SJSA1 (cell line): Measurements from ENCODE around the gene E2F3. TPM values are rescaled to one million over a fixed set of nuclear protein-coding genes. Genes with fewer than 3 reads are reported as not detected.

ENCODE experiments used
- DNase-seq, 2 experiments: peaks; one replicate each; pipeline ENCODE4 v3.0.0-alpha.2; 2015 to 2020; ENCODE audit warnings: low spot score in 2 of 2, low read depth in 1 of 2
- H3K27ac ChIP-seq: fragments of 250-450 bp; sonication (Bioruptor Pico); 2 replicates; pipeline ENCODE4 v1.5.1; 2020; ENCODE audit warnings: mild to moderate bottlenecking, moderate library complexity
- H3K27me3 ChIP-seq: fragments of 250-450 bp; sonication (Bioruptor Pico); replicated peaks from 2 replicates; pipeline ENCODE4 v1.5.1; 2020; ENCODE audit warnings: mild to moderate bottlenecking, moderate library complexity
- H3K36me3 ChIP-seq: fragments of 250-450 bp; sonication (Bioruptor Pico); 2 replicates; pipeline ENCODE4 v1.5.1; 2020; ENCODE audit warnings: mild to moderate bottlenecking
- H3K4me1 ChIP-seq: fragments of 250-450 bp; sonication (Bioruptor Pico); replicated peaks from 2 replicates; pipeline ENCODE4 v1.6.1; 2021; ENCODE audit warnings: mild to moderate bottlenecking
- H3K4me3 ChIP-seq: fragments of 250-450 bp; sonication (Bioruptor Pico); 2 replicates; pipeline ENCODE4 v1.5.1; 2020; ENCODE audit warnings: mild to moderate bottlenecking
- H3K9me3 ChIP-seq: fragments of 250-450 bp; sonication (Bioruptor Pico); replicated peaks from 2 replicates; pipeline ENCODE4 v1.5.1; 2020; ENCODE audit warnings: mild to moderate bottlenecking
- total RNA-seq: library from RNA; depleted of rRNA; stranded (reverse); fragments of >200 nt; shearing (Covaris generic); gene quantifications from 2 replicates; pipeline ENCODE4 v1.2.3, GENCODE V29; 2014; rRNA removed

Gene E2F3
- total RNA-seq = 7.5 and 11.1 TPM in 2 replicates

DNA sequence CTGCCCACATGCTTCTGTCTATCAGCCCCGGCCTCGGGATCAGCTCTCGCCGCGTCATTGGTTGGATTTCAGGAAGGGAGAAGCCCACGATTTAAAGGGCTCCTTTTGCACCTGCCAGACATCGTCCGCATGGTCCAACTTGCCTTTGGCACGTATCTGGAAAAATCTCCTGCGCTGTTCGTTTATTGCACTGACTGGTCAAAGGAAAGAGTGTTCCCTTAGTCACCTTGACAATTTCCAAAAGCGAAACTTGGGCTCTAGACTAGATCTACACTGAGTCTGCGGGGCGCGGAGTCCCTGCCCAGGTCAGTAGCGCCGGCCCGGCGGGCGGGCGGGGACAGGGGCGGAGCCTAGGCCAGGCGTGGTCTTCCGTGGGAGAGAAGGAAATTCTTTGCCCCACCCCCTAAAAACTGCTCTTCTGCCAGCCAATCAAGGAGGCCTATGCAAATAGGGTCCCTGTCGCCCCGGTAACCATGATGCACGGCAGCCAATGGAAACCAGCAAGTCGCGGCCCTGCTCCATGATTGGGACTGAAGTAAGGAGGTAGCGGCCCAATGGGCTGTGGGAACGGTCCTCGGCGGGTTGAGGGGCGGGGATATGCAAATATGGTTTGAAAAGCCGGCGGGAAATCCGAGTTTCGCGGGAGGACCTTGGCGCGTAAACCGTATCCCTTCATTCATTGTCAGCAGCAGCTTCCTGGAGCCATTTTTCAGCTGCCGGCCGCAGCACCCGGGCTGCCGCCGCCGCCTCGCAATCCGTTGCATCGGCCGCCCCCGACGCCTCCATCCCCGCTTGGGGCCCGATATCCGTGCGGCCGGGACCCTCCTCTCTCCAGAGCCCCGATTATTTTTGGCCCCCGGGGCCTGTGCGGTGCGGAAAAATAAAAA lies at the start of gene E2F3:
Gene E2F3, plus strand, starts transcription at position 675 of the 887 bp plus-strand sequence. CDS start 354 bp downstream, outside the sequence.
- Histone ChIP-seq H3K4me1 (no peaks in the 10 kb centered on the region), H3K36me3 (peaks cover 18% of the 10 kb centered on the region), H3K9me3 (no peaks in the 10 kb centered on the region), H3K4me3 (peak within 1 kb of the TSS; percentile 84), H3K27me3 (no peaks in the 10 kb centered on the region), H3K27ac (peak within 1 kb of the TSS; percentile 95)
- DNase-seq = peak; percentile 99 to 100

DNA sequence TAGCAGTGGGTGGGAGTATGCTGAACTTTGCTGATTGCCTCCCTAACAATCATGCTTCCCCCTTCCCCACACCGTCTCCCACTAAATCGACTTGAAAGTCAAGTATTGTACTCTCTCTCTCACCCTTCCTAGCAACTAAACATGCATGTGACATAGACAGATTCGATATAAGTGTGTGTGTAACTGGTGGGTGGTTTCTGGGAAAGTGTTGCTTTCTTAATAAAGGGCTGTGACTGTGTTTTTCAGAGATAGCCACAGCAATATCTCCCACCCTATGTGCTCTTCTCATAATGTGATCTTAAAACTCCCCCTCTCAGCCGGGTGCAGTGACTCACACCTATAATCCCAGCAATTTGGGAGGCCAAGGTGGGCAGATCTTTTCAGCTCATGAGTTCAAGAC lies 49.3 kb upstream of the E2F3 start:
- no peak overlapping the region for H3K27ac ChIP-seq
- DNase-seq = no peak
- H3K9me3 ChIP-seq = no peaks in the 10 kb centered on the region; the same call in 1 of the 2 replicates
- H3K27me3 ChIP-seq = no peaks in the 10 kb centered on the region
- H3K4me1 ChIP-seq = no peaks in the 10 kb centered on the region
- no peaks in the 10 kb centered on the region for H3K36me3 ChIP-seq
- H3K4me3 ChIP-seq = no peak overlapping the region

DNA sequence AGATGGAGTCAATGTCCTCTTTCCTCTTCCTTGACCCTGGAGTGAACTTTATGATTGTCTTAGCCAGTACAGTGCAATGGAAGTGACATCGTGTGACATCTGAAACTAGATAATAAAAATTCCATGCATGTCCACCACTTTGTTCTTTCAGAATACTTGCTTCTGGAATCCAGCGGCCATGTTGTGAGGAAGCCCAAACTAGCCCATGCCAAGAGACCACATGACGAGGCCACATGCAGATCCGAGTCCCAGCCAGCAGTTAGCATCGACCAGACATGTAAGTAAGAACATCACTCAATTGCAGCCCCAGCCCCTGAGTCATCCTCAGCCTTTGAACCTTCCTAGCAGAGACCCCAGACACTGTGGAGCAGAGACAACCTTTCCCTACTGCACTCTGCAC lies 48.5 kb upstream of the E2F3 start:
- no peak for DNase-seq
- no peaks in the 10 kb centered on the region for H3K4me1 ChIP-seq
- H3K4me3 ChIP-seq = no peak overlapping the region
- no peaks in the 10 kb centered on the region for H3K36me3 ChIP-seq
- no peaks in the 10 kb centered on the region; the same call in 1 of the 2 replicates for H3K9me3 ChIP-seq
- H3K27ac ChIP-seq = no peak overlapping the region
- H3K27me3 ChIP-seq = no peaks in the 10 kb centered on the region

DNA sequence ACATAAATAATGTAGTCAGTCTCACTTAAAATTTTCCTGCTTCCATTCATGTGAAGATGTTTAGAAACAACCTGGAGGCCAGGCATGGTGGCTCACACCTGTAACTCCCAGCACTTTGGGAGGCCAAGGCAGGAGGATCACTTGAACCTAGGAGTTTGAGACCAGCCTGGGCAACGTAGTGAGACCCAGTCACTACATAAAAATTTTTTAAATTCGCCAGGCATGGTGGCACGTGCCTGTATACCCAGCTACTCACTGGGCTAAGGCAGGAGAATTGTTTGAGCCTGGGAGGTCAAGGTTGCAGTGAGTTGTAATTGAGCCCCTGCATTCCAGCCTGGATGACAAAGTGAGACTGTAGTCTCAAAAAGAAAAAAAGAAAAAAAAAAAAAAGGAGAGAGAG lies 47.3 kb upstream of the E2F3 start:
- Histone ChIP-seq H3K36me3 (no peaks in the 10 kb centered on the region), H3K4me1 (no peaks in the 10 kb centered on the region), H3K4me3 (no peak overlapping the region), H3K27ac (no peak overlapping the region), H3K9me3 (no peaks in the 10 kb centered on the region), H3K27me3 (no peaks in the 10 kb centered on the region)
- DNase-seq = no peak

DNA sequence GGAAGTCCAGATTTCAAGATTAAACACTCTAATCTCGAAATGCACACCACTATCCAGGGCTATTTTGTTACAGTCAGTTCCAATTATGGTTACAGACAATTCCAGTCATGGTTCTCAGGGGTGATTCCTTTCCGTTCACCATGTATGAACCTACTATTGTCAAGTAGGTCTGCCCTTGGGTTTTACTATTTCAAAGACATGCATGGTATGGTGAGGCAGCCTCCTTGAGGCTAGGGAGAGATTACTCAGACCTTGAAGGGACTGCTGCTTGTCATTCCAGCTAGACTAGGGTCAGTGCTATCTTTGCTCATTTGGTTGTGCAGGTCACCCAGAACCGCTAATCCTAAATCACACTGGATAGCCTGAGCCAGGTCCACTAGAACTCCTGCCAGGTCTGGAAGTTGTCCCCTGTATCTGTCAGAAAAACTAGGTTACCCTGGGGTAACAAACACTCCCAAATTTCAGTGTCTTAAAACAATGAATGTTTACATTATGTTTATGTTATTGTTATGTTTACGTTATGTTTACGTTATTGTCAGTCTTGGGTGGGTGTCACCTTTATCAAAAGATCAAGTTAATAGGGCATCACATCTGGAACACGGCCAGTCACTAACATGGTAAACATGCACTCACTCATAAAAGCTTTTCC lies 41.1 kb upstream of the E2F3 start:
- no peak overlapping the region for H3K4me3 ChIP-seq
- no peaks in the 10 kb centered on the region for H3K9me3 ChIP-seq
- H3K36me3 ChIP-seq = no peaks in the 10 kb centered on the region; the same call in 1 of the 2 replicates
- 0 out of 2 replicates have a peak, but pooled peaks cover 3% of the 10 kb centered on the region for H3K27me3 ChIP-seq
- no peak for DNase-seq
- no peak overlapping the region for H3K27ac ChIP-seq
- H3K4me1 ChIP-seq = no peaks in the 10 kb centered on the region

DNA sequence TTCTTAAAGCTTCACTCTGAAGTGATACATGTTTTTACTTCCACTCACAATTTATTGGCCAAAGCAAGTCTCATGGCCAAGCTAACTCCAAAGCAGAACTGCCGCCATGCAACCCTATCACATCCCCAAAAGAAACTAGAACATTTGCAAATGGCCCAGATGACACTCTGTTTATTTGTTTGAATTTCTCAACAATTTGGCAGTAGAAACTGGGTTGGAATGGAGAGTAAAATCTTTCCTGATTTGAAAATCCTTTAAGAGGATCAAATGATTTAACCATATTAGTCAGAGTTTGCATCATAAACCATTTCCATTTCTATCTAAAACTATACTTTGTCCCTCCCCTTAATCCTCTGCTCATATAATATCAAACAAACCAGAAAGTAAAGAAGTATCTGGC lies 39.1 kb upstream of the E2F3 start:
- 0 out of 2 replicates have a peak, but pooled peaks cover 3% of the 10 kb centered on the region for H3K27me3 ChIP-seq
- H3K4me1 ChIP-seq = no peaks in the 10 kb centered on the region
- no peak overlapping the region for H3K27ac ChIP-seq
- H3K9me3 ChIP-seq = no peaks in the 10 kb centered on the region
- no peak for DNase-seq
- no peaks in the 10 kb centered on the region; the same call in 1 of the 2 replicates for H3K36me3 ChIP-seq
- no peak overlapping the region for H3K4me3 ChIP-seq

DNA sequence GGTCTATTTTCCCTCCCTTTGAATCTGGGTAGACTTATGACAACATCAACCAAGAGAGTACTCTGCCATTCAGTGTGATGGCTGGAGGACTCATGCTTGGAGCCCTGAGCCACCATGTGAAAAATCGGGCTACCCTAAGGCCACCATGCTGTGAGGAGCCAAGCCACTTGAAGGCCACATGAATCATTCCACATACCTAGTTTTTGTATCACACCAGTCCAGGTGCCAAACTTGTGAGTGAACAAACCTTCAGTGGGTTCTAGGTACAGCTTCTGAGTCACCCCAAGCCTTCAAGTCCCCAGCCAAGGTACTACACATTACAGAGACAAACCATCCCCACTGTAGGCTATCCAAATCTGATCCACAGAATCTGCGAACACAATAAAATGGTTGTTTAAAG lies 37.4 kb upstream of the E2F3 start:
- Histone ChIP-seq H3K27me3 (0 out of 2 replicates have a peak, but pooled peaks cover 3% of the 10 kb centered on the region), H3K4me3 (no peak overlapping the region), H3K36me3 (no peaks in the 10 kb centered on the region; the same call in 1 of the 2 replicates), H3K27ac (no peak overlapping the region), H3K4me1 (no peaks in the 10 kb centered on the region), H3K9me3 (no peaks in the 10 kb centered on the region)
- DNase-seq = no peak

DNA sequence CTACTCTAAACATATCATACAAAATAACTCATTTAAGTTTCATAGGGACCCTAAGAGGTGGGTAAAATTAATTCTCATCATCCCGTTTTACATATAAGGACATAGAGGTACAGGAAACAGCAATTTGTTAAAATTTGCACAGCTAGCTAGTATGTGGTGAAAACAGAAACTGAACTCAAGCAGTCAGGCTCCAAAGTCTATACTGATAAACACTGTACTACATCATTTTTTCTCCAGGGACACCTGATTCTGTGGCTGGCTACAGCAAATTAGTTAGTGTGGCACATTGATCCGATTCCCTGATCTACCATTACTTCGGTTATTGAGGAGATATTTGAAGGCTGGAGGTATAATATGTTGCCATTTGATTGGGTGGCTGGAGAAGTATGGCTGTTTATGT lies 36.2 kb upstream of the E2F3 start:
- no peak overlapping the region for H3K27ac ChIP-seq

DNA sequence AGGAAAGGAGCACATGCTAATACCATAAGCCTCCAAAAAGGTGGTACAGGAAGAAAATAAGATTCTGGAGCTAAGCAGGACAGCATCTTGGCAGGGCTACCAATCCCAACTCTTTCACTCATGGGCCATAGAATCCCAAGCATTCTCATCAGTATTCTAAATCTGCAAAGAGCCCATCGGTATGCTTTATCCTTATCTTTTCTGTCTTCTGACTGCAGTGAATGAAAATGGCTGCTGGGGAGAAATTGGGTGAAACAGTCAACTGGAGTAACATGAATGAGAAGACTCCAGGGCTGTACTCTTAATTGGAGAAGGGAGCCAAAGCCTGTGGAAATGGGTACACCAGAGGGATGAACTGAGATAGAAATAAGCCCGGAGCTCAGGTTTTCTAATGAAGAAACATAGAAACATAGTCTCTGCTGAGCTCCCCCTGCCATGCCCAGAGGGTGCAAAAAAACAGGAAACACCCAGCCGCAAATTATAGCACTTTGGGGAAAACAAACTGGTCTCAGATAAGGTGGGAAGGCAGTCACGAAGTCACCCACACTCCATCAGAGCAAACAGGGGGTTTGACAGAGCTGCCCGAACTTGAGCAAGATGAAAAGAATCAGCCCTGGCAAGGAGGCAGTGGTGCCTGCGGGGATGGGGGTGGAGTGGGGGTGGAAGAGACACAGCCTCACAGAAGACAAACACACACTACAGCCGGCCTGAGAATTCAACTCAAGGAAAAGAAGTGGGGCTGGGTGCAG lies 35.4 kb upstream of the E2F3 start:
- no peak overlapping the region for H3K4me3 ChIP-seq
- H3K36me3 ChIP-seq = no peaks in the 10 kb centered on the region; the same call in 1 of the 2 replicates
- DNase-seq = no peak
- H3K9me3 ChIP-seq = no peaks in the 10 kb centered on the region
- H3K27me3 ChIP-seq = 0 out of 2 replicates have a peak, but pooled peaks cover 3% of the 10 kb centered on the region
- no peak overlapping the region for H3K27ac ChIP-seq
- no peaks in the 10 kb centered on the region for H3K4me1 ChIP-seq

More for the DNA sequence above, 36.2 kb upstream of the E2F3 start:
- 0 out of 2 replicates have a peak, but pooled peaks cover 3% of the 10 kb centered on the region for H3K27me3 ChIP-seq
- H3K36me3 ChIP-seq = no peaks in the 10 kb centered on the region; the same call in 1 of the 2 replicates
- no peaks in the 10 kb centered on the region for H3K4me1 ChIP-seq
- H3K4me3 ChIP-seq = no peak overlapping the region
- H3K9me3 ChIP-seq = no peaks in the 10 kb centered on the region
- no peak for DNase-seq

DNA sequence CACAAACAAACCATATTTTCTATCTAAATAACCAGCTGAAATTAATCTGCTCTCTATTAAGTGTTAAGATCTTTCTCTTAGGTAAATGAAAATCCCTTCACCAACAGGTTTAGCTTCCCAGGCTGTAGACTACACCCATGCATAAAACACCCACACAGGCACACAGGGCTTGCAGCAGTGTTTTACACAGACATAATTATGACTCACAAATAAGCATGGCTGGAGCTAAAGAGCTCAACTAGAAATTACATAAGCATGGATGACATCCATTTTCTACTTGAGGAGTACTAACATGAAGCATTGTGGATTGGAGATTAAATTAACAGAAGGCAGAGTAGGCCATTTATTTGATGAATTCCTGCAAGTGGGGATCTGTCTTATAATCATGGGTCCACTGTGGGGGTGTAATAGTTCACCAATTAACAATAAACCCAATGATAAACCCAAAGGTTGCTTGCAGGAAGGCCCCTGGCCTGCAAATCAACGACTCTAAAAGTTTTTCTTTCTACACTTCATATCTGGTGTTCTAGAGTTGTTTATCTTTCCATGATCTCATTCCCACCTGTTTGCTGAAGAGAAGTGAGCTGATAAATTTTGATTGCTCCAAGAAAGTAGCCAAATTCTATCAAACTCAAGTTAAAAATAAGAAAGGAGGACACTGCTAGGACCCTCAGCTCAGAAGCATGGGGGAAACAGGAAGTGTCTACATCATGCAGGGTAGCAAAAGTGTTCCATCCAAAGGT lies 33.8 kb upstream of the E2F3 start:
- Histone ChIP-seq H3K9me3 (no peaks in the 10 kb centered on the region), H3K36me3 (no peaks in the 10 kb centered on the region), H3K27me3 (no peaks in the 10 kb centered on the region), H3K4me1 (no peaks in the 10 kb centered on the region), H3K27ac (no peak overlapping the region), H3K4me3 (no peak overlapping the region)
- DNase-seq = no peak

DNA sequence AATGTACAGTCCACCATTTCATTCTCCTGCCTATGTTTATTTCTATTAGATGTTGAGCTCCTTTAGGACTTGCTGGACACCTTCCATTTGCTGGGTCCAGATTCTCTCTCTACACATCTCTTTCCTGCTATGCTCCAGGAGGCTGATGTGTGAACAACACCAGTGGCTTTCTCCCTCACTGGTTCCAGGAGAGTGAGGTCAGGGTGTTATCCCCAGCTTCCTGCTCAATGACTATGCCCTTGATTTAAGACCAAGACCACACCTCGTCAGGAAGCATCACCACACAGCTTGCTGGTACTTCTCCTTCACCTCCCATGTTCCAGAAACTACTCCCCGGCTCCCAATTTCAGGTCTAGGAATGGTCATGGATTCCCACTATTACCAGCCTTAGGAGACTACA lies 31.3 kb upstream of the E2F3 start:
- H3K36me3 ChIP-seq = no peaks in the 10 kb centered on the region
- no peaks in the 10 kb centered on the region for H3K27me3 ChIP-seq
- H3K4me1 ChIP-seq = no peaks in the 10 kb centered on the region
- DNase-seq = no peak
- H3K4me3 ChIP-seq = no peak overlapping the region
- no peak overlapping the region for H3K27ac ChIP-seq
- no peaks in the 10 kb centered on the region for H3K9me3 ChIP-seq

DNA sequence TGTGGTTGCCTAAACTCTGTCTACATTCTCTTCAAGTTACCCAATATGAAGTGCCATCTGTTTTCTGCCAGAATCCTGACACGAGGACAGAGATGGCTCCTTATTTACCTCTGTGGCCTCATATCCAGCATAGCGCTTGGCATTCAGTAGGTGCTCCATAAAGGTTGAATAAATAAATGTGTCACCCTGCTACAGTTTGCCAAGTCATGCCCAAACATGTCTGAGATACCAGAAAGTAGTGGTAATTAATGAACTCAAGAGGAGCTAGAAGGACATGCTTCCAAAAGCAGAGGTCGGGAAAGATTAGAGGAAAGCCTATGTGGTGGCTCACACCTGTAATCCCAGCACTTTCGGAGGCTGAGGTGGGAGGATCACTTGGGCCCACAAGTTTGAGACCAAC lies 30.9 kb upstream of the E2F3 start:
- H3K4me3 ChIP-seq = no peak overlapping the region
- H3K4me1 ChIP-seq = no peaks in the 10 kb centered on the region
- H3K27ac ChIP-seq = no peak overlapping the region
- H3K36me3 ChIP-seq = no peaks in the 10 kb centered on the region
- H3K27me3 ChIP-seq = no peaks in the 10 kb centered on the region
- no peaks in the 10 kb centered on the region for H3K9me3 ChIP-seq
- DNase-seq = no peak

DNA sequence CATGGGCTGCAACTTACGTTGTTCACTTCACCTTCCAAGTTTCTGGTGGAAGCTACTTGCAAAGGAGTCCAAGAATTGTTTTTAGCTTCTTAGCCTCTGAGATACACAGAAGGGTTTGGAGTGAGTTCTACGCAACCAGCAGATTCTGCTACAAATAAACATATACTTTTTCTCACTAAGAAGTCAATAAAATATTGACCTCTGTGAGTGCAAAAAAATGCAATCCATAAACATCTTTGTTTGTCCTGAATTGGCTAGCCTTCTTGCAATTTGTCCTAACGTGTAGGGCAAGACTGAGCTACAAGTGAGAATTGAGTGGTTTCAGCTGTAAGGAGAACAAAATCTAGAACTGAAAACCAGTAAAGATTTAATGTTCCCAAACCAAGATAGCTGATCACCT lies 26.2 kb upstream of the E2F3 start:
- H3K4me1 ChIP-seq = peaks cover 33% of the 10 kb centered on the region
- H3K27me3 ChIP-seq = no peaks in the 10 kb centered on the region
- no peak for DNase-seq
- no peaks in the 10 kb centered on the region for H3K36me3 ChIP-seq
- H3K9me3 ChIP-seq = no peaks in the 10 kb centered on the region
- no peak overlapping the region for H3K4me3 ChIP-seq
- no peak overlapping the region for H3K27ac ChIP-seq
